GM12878 (cell line): Measurements from ENCODE around the gene MBOAT7. TPM values are rescaled to one million over a fixed set of nuclear protein-coding genes. Genes with fewer than 3 reads are reported as not detected.

Experiments
- ATAC-seq: fragments of 200-7000 bp; cut with Tn5 transposase; 3 replicates; pipeline ENCODE4 v1.9.1; 2020; ENCODE audit warnings: mild to moderate bottlenecking, moderate library complexity
- BruUV-seq: library from RNA; stranded (reverse); fragments of 400-500 nt; replicated peaks from 2 replicates; lab custom pipeline; 2021; lab: Mats Ljungman, UMichigan
- CTCF ChIA-PET: fragments of 300-600 bp; sonication (Branson Sonifier 250); formaldehyde crosslinking; extraction: SDS; loops from one replicate; lab custom pipeline; 2021; ENCODE audit warnings: inconsistent platforms; lab: Yijun Ruan, JAX
- POLR2A ChIA-PET: fragments of 350-600 bp; formaldehyde crosslinking; extraction: SDS; loops from one replicate; lab custom pipeline; 2021; ENCODE audit warnings: inconsistent platforms; lab: Charles Lee
- RAD21 ChIA-PET: fragments of 300-600 bp; sonication (Branson Sonifier 250); formaldehyde crosslinking; loops from one replicate; lab custom pipeline; 2023; ENCODE audit warnings: antibody characterized with exemption; ENCODE audit not compliant: unreplicated experiment; lab: Charles Lee
- SMC1A ChIA-PET: fragments of 300-600 bp; sonication (Branson Sonifier 250); formaldehyde crosslinking; loops from one replicate; lab custom pipeline; 2023; ENCODE audit not compliant: unreplicated experiment, uncharacterized antibody; lab: Charles Lee
- DNase-seq: peaks from one replicate; pipeline ENCODE4 v3.0.0-alpha.2; 2011; ENCODE audit warnings: low read depth, low spot score
- FAIRE-seq: peaks from 3 replicates; lab custom pipeline; 2011; peaks lifted over from hg19 to GRCh38; lab: Jason Lieb, UNC
- H2AFZ ChIP-seq: 2 replicates; pipeline ENCODE4 v1.6.0; 2011; ENCODE audit warnings: low read depth, low read length, control low read depth; ENCODE audit not compliant: control insufficient read depth
- H3K27ac ChIP-seq: 2 replicates; pipeline ENCODE4 v1.5.1; 2011; ENCODE audit warnings: control low read depth; ENCODE audit not compliant: control insufficient read depth, insufficient read depth
- H3K27me3 ChIP-seq, 2 experiments: replicated peaks in 1 of 2; 2 replicates each; pipeline versions ENCODE4 v1.6.0 to v1.6.1; 2011; ENCODE audit warnings: low read length in 1 of 2; ENCODE audit not compliant: control insufficient read depth in 2 of 2, insufficient read depth in 2 of 2
- H3K36me3 ChIP-seq, 2 experiments: 2 replicates each; pipeline ENCODE4 v1.5.1; 2011; ENCODE audit warnings: low read length in 1 of 2; ENCODE audit not compliant: control insufficient read depth in 2 of 2, insufficient read depth in 2 of 2
- H3K4me1 ChIP-seq: 2 replicates; pipeline ENCODE4 v1.6.1; 2011; ENCODE audit warnings: mild to moderate bottlenecking, low read length, moderate library complexity, mixed read lengths; ENCODE audit not compliant: control insufficient read depth, insufficient read depth
- H3K4me2 ChIP-seq: 2 replicates; pipeline ENCODE4 v1.6.0; 2011; ENCODE audit warnings: control low read depth; ENCODE audit not compliant: control insufficient read depth, insufficient read depth
- H3K4me3 ChIP-seq: fragments of 200-600 bp; sonication (generic); 2 replicates; pipeline ENCODE4 v1.5.1; 2016
- H3K79me2 ChIP-seq: 2 replicates; pipeline ENCODE4 v1.6.0; 2011; ENCODE audit warnings: low read length; ENCODE audit not compliant: control insufficient read depth, insufficient read depth
- H3K9ac ChIP-seq: 2 replicates; pipeline ENCODE4 v1.8.0; 2011; ENCODE audit warnings: low read length, control low read depth, mixed read lengths; ENCODE audit not compliant: control insufficient read depth, insufficient read depth
- H3K9me3 ChIP-seq: replicated peaks from 3 replicates; pipeline ENCODE4 v1.5.1; 2011; ENCODE audit warnings: mild to moderate bottlenecking, low read length; ENCODE audit not compliant: control insufficient read depth, insufficient read depth
- H4K20me1 ChIP-seq: 2 replicates; pipeline ENCODE4 v1.6.0; 2011; ENCODE audit not compliant: control insufficient read depth, insufficient read depth
- CHD1 ChIP-seq: IDR thresholded peaks from 2 replicates; pipeline ENCODE4 v1.6.1; 2012; ENCODE audit warnings: low read depth, low read length, improper control_type of control experiment
- CUX1 ChIP-seq: IDR thresholded peaks from 2 replicates; pipeline ENCODE4 v1.6.1; 2012; ENCODE audit warnings: improper control_type of control experiment, low read depth, low read length; ENCODE audit not compliant: insufficient replicate concordance
- MYB ChIP-seq: fragments of 150-350 bp; IDR thresholded peaks from 2 replicates; pipeline ENCODE4 v1.6.1; 2014; ENCODE audit warnings: mild to moderate bottlenecking, low read depth, low read length, borderline replicate concordance
- NKRF ChIP-seq: fragments of 450-650 bp; conservative IDR thresholded peaks from 2 replicates; pipeline ENCODE4 v1.6.1; 2017; ENCODE audit warnings: mild to moderate bottlenecking, moderate library complexity
- RBBP5 ChIP-seq: fragments of 200-600 bp; sonication (generic); conservative IDR thresholded peaks from 2 replicates; pipeline ENCODE4 v1.6.1; 2016
- STAT1 ChIP-seq: fragments of 450-650 bp; conservative IDR thresholded peaks from 2 replicates; pipeline ENCODE4 v1.6.1; 2014; ENCODE audit warnings: antibody characterized with exemption, mild to moderate bottlenecking
- WGBS: methylation state at CpG from one replicate; pipeline ENCODE4 v1.1.6; 2016; ENCODE audit warnings: low lambda C conversion rate; ENCODE audit not compliant: insufficient replicate concordance, insufficient coverage; ENCODE audit errors: missing lambda C conversion rate; 5-methylcytosine and 5-hydroxymethylcytosine counted together
- in situ Hi-C: fragments of 300-500 bp; cut with MboI; formaldehyde crosslinking; loops from 9 replicates; pipeline ENCODE4 v1.14.3; 2018; ENCODE audit warnings: mixed read lengths
- intact Hi-C: fragments of 100-400 bp; cut with micrococcal nuclease; formaldehyde crosslinking; loops from one replicate; pipeline ENCODE4 v1.14.2; 2022; ENCODE audit not compliant: unreplicated experiment
- polyA plus RNA-seq, 11 experiments: library from polyadenylated mRNA; depleted of rRNA in 4 of 11; unstranded in 6 of 11; stranded (reverse) in 5 of 11; fragments of >200 nt; fragmentation: Nextera tagmentation in 4 of 11; fragmentation: Illumina TruSeq in 1 of 11; extraction: Ambion mirVana in 4 of 11; extraction: Trizol in 1 of 11; gene quantifications; 1 replicate in 1 of 11; 2 replicates in 10 of 11; pipeline versions ENCODE4 v1.2.1 to v1.2.3, GENCODE V29; 2011 to 2016; ENCODE audit warnings: inconsistent platforms in 2 of 11, missing spikeins in 2 of 11, low read depth in 1 of 11
- total RNA-seq, 4 experiments: library from RNA; depleted of rRNA in 3 of 4; stranded (reverse); fragments of >200 nt in 3 of 4; fragmentation: Illumina TruSeq in 1 of 4; extraction: Trizol in 1 of 4; gene quantifications; 2 replicates each; pipeline versions ENCODE4 v1.2.1 to v1.2.3, GENCODE V29; 2013 to 2021

Gene MBOAT7
- total and polyA plus RNA-seq, 10 of the 15 experiments (the other 5 are each of a cell fraction or from before 2014, with no cell fraction given): 0.69 to 44.5 (median 21.7) TPM

- no peak for ATAC-seq
- no peak overlapping the region for H3K4me2 ChIP-seq
- BruUV-seq: no TSS peak
- in situ Hi-C loops (no loop called here), intact Hi-C loops (no loop called here)
- no peak overlapping the region for H3K9ac ChIP-seq
- ChIA-PET SMC1A (interaction anchor here (1.3 kb wide), 1 partner anchor 12 kb away, joined by 3 read pairs; no protein-coding TSS in a partner anchor), CTCF (no interaction called here), RAD21 (no interaction called here), POLR2A (interaction anchor here (6.1 kb wide), 1 partner anchor 9 kb away, joined by 100 read pairs; the partner anchor contains the start of gene RPS9)
- H3K27me3 ChIP-seq: no peaks in the 10 kb centered on the region
- H4K20me1 ChIP-seq: no peaks in the 10 kb centered on the region
- no peak for TF ChIP-seq NKRF
- TF ChIP-seq CUX1: no peak
- TF ChIP-seq STAT1: no peak
- no peak for TF ChIP-seq CHD1
- TF ChIP-seq MYB: no peak
- no peak for TF ChIP-seq RBBP5
- no peak overlapping the region for H3K4me3 ChIP-seq
- peaks cover 2 to 4% of the 10 kb centered on the region in 2 experiments; a peak in 3 of 4 replicates for H3K36me3 ChIP-seq
- H2AFZ ChIP-seq: no peak overlapping the region
- WGBS: 96% methylated on average over 11 of the region's 11 CpGs
- no peak for FAIRE-seq
- H3K4me1 ChIP-seq: peaks cover 12% of the 10 kb centered on the region
- H3K79me2 ChIP-seq: peaks cover 18% of the 10 kb centered on the region
- no peak overlapping the region for H3K27ac ChIP-seq
- no peaks in the 10 kb centered on the region for H3K9me3 ChIP-seq
- DNase-seq: no peak
These were observed 3.6 kb upstream of the MBOAT7 start for GRCh38 chr19:54193011-54193410.
